KMS-11 (cell line): Measurements from ENCODE around the gene MARK4.

Experiments
- H2AFZ ChIP-seq: fragments of 200-600 bp; sonication (generic); 2 replicates; pipeline ENCODE4 v1.6.1; 2016; ENCODE audit warnings: antibody characterized with exemption, mixed run types, low read depth
- H3K27ac ChIP-seq: fragments of 200-600 bp; sonication (generic); 2 replicates; pipeline ENCODE4 v1.6.1; 2016; ENCODE audit warnings: mild to moderate bottlenecking, mixed run types
- H3K27me3 ChIP-seq: fragments of 200-600 bp; sonication (generic); 2 replicates; pipeline ENCODE4 v1.6.1; 2017; ENCODE audit warnings: mild to moderate bottlenecking, low read depth, mixed run types, moderate library complexity; ENCODE audit not compliant: insufficient read depth
- H3K36me3 ChIP-seq: fragments of 200-600 bp; sonication (generic); 2 replicates; pipeline ENCODE4 v1.6.1; 2017; ENCODE audit warnings: mild to moderate bottlenecking, mixed run types; ENCODE audit not compliant: insufficient read depth
- H3K4me1 ChIP-seq: fragments of 200-600 bp; sonication (generic); 2 replicates; pipeline ENCODE4 v1.6.1; 2016; ENCODE audit warnings: mild to moderate bottlenecking, low read depth, mixed run types; ENCODE audit not compliant: poor library complexity, severe bottlenecking
- H3K4me2 ChIP-seq: fragments of 200-600 bp; sonication (generic); 2 replicates; pipeline ENCODE4 v1.7.0; 2016; ENCODE audit warnings: mild to moderate bottlenecking, mixed run types
- H3K4me3 ChIP-seq: fragments of 200-600 bp; sonication (generic); IDR thresholded peaks from 2 replicates; pipeline ENCODE4 v1.6.1; 2017; ENCODE audit warnings: low read depth, low read length, mixed read lengths; ENCODE audit not compliant: insufficient read depth
- H3K79me2 ChIP-seq: fragments of 200-600 bp; sonication (generic); 2 replicates; pipeline ENCODE4 v1.6.1; 2016; ENCODE audit warnings: low read depth, mixed run types; ENCODE audit not compliant: insufficient read depth
- H3K9ac ChIP-seq: fragments of 200-600 bp; sonication (generic); 2 replicates; pipeline ENCODE4 v1.6.1; 2016; ENCODE audit warnings: mild to moderate bottlenecking, mixed run types
- H4K20me1 ChIP-seq: fragments of 200-600 bp; sonication (generic); 2 replicates; pipeline ENCODE4 v1.6.1; 2016; ENCODE audit warnings: mild to moderate bottlenecking, mixed run types; ENCODE audit not compliant: insufficient read depth
- CTCF ChIP-seq: fragments of 200-600 bp; sonication (generic); conservative IDR thresholded peaks from 2 replicates; pipeline ENCODE4 v1.6.1; 2017; ENCODE audit warnings: low read depth, mild to moderate bottlenecking, antibody characterized with exemption, low read length, moderate library complexity, mixed read lengths

The MARK4 gene

GRCh38 chr19:45336696-45337251, 85.7 kb downstream of the MARK4 start:
- H3K4me2 ChIP-seq = no peak overlapping the region
- H3K4me1 ChIP-seq = peaks cover 10% of the 10 kb centered on the region
- no peak overlapping the region for H3K9ac ChIP-seq
- H3K36me3 ChIP-seq = no peaks in the 10 kb centered on the region
- no peak overlapping the region for H2AFZ ChIP-seq
- no peak overlapping the region for H3K4me3 ChIP-seq
- TF ChIP-seq CTCF = no peak
- no peaks in the 10 kb centered on the region for H3K79me2 ChIP-seq
- no peak overlapping the region for H3K27ac ChIP-seq
- no peaks in the 10 kb centered on the region; the same call in 1 of the 2 replicates for H3K27me3 ChIP-seq
- H4K20me1 ChIP-seq = no peaks in the 10 kb centered on the region

GRCh38 chr19:45339629-45340028, 88.6 kb downstream of the MARK4 start:
- TF ChIP-seq CTCF = no peak
- Histone ChIP-seq H3K36me3 (no peaks in the 10 kb centered on the region), H3K4me1 (peaks cover 10% of the 10 kb centered on the region), H3K4me2 (no peak overlapping the region), H3K27ac (no peak overlapping the region), H3K79me2 (no peaks in the 10 kb centered on the region), H3K9ac (no peak overlapping the region), H4K20me1 (no peaks in the 10 kb centered on the region), H3K27me3 (peaks cover 4% of the 10 kb centered on the region; the same call in 1 of the 2 replicates), H2AFZ (no peak overlapping the region), H3K4me3 (no peak overlapping the region)

- no peak within 1 kb of the TSS for H3K9ac ChIP-seq
- peak within 1 kb of the TSS; percentile 50 for H3K4me2 ChIP-seq
- H4K20me1 ChIP-seq = no peaks in the 10 kb centered on the region
- peaks cover 4% of the 10 kb centered on the region; the same call in 1 of the 2 replicates for H3K27me3 ChIP-seq
- peaks cover 10% of the 10 kb centered on the region for H3K4me1 ChIP-seq
- H3K36me3 ChIP-seq = no peaks in the 10 kb centered on the region
- TF ChIP-seq CTCF = no peak
- no peak within 1 kb of the TSS for H3K27ac ChIP-seq
- no peaks in the 10 kb centered on the region for H3K79me2 ChIP-seq
- H3K4me3 ChIP-seq = no peak within 1 kb of the TSS
- H2AFZ ChIP-seq = peak within 1 kb of the TSS; percentile 30; the same call in 1 of the 2 replicates
Observed at GRCh38 chr19:45340232-45340898, 89.3 kb downstream of the MARK4 start, which contains the start of gene KLC3. Gene KLC3, plus strand, starts transcription at chr19:45340750. Its CDS starts 4,792 bp downstream, at chr19:45345542.

- no peak overlapping the region for H3K9ac ChIP-seq
- H3K79me2 ChIP-seq = no peaks in the 10 kb centered on the region
- TF ChIP-seq CTCF = no peak
- no peak overlapping the region for H3K4me3 ChIP-seq
- H3K4me2 ChIP-seq = peak overlapping the region; percentile 50; the same call in 1 of the 2 replicates
- no peaks in the 10 kb centered on the region for H3K36me3 ChIP-seq
- no peak overlapping the region for H3K27ac ChIP-seq
- peaks cover 10% of the 10 kb centered on the region for H3K4me1 ChIP-seq
- peaks cover 4% of the 10 kb centered on the region; the same call in 1 of the 2 replicates for H3K27me3 ChIP-seq
- peak overlapping the region; percentile 30; the same call in 1 of the 2 replicates for H2AFZ ChIP-seq
- no peaks in the 10 kb centered on the region for H4K20me1 ChIP-seq
Observed at GRCh38 chr19:45340899-45341453, 89.9 kb downstream of the MARK4 start.
